ENCODE measurements around the gene NISCH. TPM values are rescaled to one million over a fixed set of nuclear protein-coding genes. Genes with fewer than 3 reads are reported as not detected.

The NISCH gene
- total and polyA plus RNA-seq, 2 of the 8 experiments (the other 6 are each of a cell fraction or from before 2014, with no cell fraction given): 71.2 to 71.9 TPM

GRCh38 chr3:52454938-52455282 is 494 bp upstream of the NISCH start:
- Histone ChIP-seq H3K4me2 (ENCODE audit: insufficient read depth in 1 of 2, low read depth in 2 of 2, low read length in 2 of 2) (peak overlapping the region; percentile 66 to 95), H2AFZ (ENCODE audit: low read length) (peak overlapping the region; percentile 19), H2BK15ac (ENCODE audit: low read length) (no peak overlapping the region), H2BK12ac (ENCODE audit: low read depth, low read length) (peak overlapping the region; percentile 40), H3K23me2 (ENCODE audit: low read depth, low read length) (peaks cover 8% of the 10 kb centered on the region), H2BK20ac (ENCODE audit: low read length) (0 out of 2 replicates have a peak overlapping the region, but pooled peaks have one; percentile 80), H3K27ac (ENCODE audit: low read depth, low read length) (peak overlapping the region; percentile 1; the same call in 1 of the 2 replicates), H4K91ac (replicated peaks; ENCODE audit: insufficient read length, low read length) (peak overlapping the region; percentile 75), H3K79me2 (ENCODE audit: control insufficient read depth in 1 of 2, insufficient read depth in 2 of 2, low read length in 2 of 2) (peaks cover 0 to 22% of the 10 kb centered on the region in 2 experiments; a peak in 2 of 4 replicates), H3K9ac (replicated peaks in 1 of 4; ENCODE audit: extremely low read depth in 1 of 4, low read depth in 3 of 4, low read length in 3 of 4) (no peak overlapping the region; a peak in 1 of 7 replicates), H3K56ac (replicated peaks; ENCODE audit: insufficient read length, low read depth, low read length) (no peak overlapping the region), H3K18ac (ENCODE audit: extremely low read depth, low read length) (peak overlapping the region; percentile 42), H3K9me3 (ENCODE audit: insufficient read depth in 2 of 2, low read depth in 1 of 2, low read length in 1 of 2) (no peaks in the 10 kb centered on the region), H2BK5ac (ENCODE audit: low read depth, low read length) (peak overlapping the region; percentile 67; the same call in 1 of the 2 replicates), H3K79me1 (ENCODE audit: low read depth, low read length) (no peaks in the 10 kb centered on the region; the same call in 1 of the 2 replicates), H2BK120ac (replicated peaks; ENCODE audit: low read depth, low read length) (peak overlapping the region; percentile 38), H4K20me1 (replicated peaks in 1 of 2; ENCODE audit: control insufficient read depth in 1 of 2, insufficient read depth in 2 of 2, low read length in 2 of 2) (no peaks in the 10 kb centered on the region), H3K27me3 (replicated peaks in 1 of 4; ENCODE audit: control insufficient read depth in 3 of 4, extremely low read depth in 1 of 4, insufficient read depth in 3 of 4, low read length in 3 of 4) (no peaks in the 10 kb centered on the region), H3K4me3 (ENCODE audit: extremely low read depth in 1 of 4, insufficient read depth in 2 of 4, low read depth in 3 of 4, low read length in 4 of 4) (peak overlapping the region in 3 of 4 experiments; percentile 3 to 98 (median 34); a peak in 7 of 8 replicates), H3K4me1 (replicated peaks in 1 of 4; ENCODE audit: control insufficient read depth in 3 of 4, insufficient read depth in 4 of 4, low read length in 3 of 4) (peaks cover 0 to 30% (median 13%) of the 10 kb centered on the region in 4 experiments; a peak in 6 of 7 replicates), H3K36me3 (ENCODE audit: control insufficient read depth in 2 of 4, insufficient read depth in 4 of 4, low read length in 3 of 4) (peaks cover 12 to 19% (median 13%) of the 10 kb centered on the region in 4 experiments), H3K14ac (ENCODE audit: insufficient read length) (no peak overlapping the region), H2AK5ac (ENCODE audit: low read depth, low read length) (peak overlapping the region; percentile 11; the same call in 1 of the 2 replicates), H4K8ac (ENCODE audit: extremely low read depth, insufficient read depth, low read length) (no peak overlapping the region), H3K23ac (ENCODE audit: insufficient read length) (no peak overlapping the region), H3K4ac (replicated peaks; ENCODE audit: insufficient read length, low read depth, low read length) (peak overlapping the region; percentile 96), H4K5ac (ENCODE audit: insufficient read length, low read depth, low read length) (peak overlapping the region; percentile 5)
- WGBS, 2 experiments (ENCODE audit: extremely low coverage in 1 of 2, insufficient coverage in 1 of 2, insufficient read length in 1 of 2, insufficient replicate concordance in 2 of 2, low coverage in 1 of 2, low lambda C conversion rate in 2 of 2, missing lambda C conversion rate in 1 of 2): 89% methylated on average over 11 of the region's 11 CpGs; no CpG with 5 or more reads in 1 of the 2 experiments
- ChIA-PET CTCF (ENCODE audit: partially characterized antibody) (interaction anchor here (1.3 to 12.8 kb wide), 3 partner anchors 42 to 235 kb away, joined by 3 to 109 read pairs (median 5); no protein-coding TSS in a partner anchor), POLR2A (ENCODE audit: partially characterized antibody) (no interaction called here)
- no peak for DNase-seq (ENCODE audit: low read depth in 1 of 2, low spot score in 2 of 2)
- no peak for TF ChIP-seq RXRA (IDR thresholded peaks at IDR 0.05; ENCODE audit: insufficient read depth, low read depth, low read length)
- TF ChIP-seq, protein P1, sequence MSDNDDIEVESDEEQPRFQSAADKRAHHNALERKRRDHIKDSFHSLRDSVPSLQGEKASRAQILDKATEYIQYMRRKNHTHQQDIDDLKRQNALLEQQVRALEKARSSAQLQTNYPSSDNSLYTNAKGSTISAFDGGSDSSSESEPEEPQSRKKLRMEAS (IDR thresholded peaks at IDR 0.05): no peak; the same call in 1 of the 2 replicates
- no peak for TF ChIP-seq KDM5A (IDR thresholded peaks at IDR 0.05; ENCODE audit: low read length)
- no peak for TF ChIP-seq JUN (IDR thresholded peaks at IDR 0.05; ENCODE audit: low read depth, low read length)
- no peak for TF ChIP-seq NANOG (IDR thresholded peaks at IDR 0.05; ENCODE audit: insufficient read depth, low read depth, low read length, poor library complexity, severe bottlenecking)
- no peak for TF ChIP-seq EGR1 (IDR thresholded peaks at IDR 0.05; ENCODE audit: borderline replicate concordance, low read depth, low read length)
- no peak for TF ChIP-seq CBX8 (IDR thresholded peaks at IDR 0.05; ENCODE audit: borderline replicate concordance, low read depth, low read length)
- no peak for FAIRE-seq

Measured in H1 (cell line).